Stomach (tissue), 9 donors: ENCODE data around the gene GLTP. TPM values are rescaled to one million over a fixed set of nuclear protein-coding genes. Genes with fewer than 3 reads are reported as not detected.

Experiments used
- DNase-seq, 2 donors: peaks; one replicate each; pipeline versions ENCODE4 v3.0.0 to v3.0.0-alpha.2; 2013 to 2019
- H3K27ac ChIP-seq, 5 donors: fragments of 200-600 bp in 4 of 5; sonication (generic) in 4 of 5; one replicate each; pipeline ENCODE4 v1.5.1; 2013 to 2019; ENCODE audit warnings: mild to moderate bottlenecking in 1 of 5, moderate library complexity in 1 of 5
- H3K27me3 ChIP-seq, 3 donors: fragments of 200-600 bp; sonication (generic); one replicate each; pipeline ENCODE4 v1.5.1; 2017 to 2019; ENCODE audit warnings: mixed run types in 1 of 3
- H3K36me3 ChIP-seq, 4 donors: fragments of 200-600 bp; sonication (generic); 1 replicate in 3 of 4; 2 replicates in 1 of 4; pipeline ENCODE4 v1.5.1; 2016 to 2019
- H3K4me1 ChIP-seq, 4 donors: fragments of 200-600 bp; sonication (generic); one replicate each; pipeline ENCODE4 v1.5.1; 2016 to 2019
- H3K4me3 ChIP-seq, 4 donors: fragments of 200-600 bp; sonication (generic) in 3 of 4; one replicate each; pipeline ENCODE4 v1.5.1; 2016 to 2019; ENCODE audit warnings: mild to moderate bottlenecking in 1 of 4
- H3K9me3 ChIP-seq, 4 donors: fragments of 200-600 bp; sonication (generic); one replicate each; pipeline ENCODE4 v1.5.1; 2016 to 2019
- EP300 ChIP-seq: sonication (generic); formaldehyde crosslinking; IDR thresholded peaks from one replicate; pipeline ENCODE4 v1.6.1; 2017; ENCODE audit warnings: antibody characterized with exemption
- POLR2A ChIP-seq, 4 donors: fragments of 450-650 bp; IDR thresholded peaks; one replicate each; pipeline ENCODE4 v1.6.1; 2016; ENCODE audit warnings: antibody characterized with exemption in 4 of 4, control low read depth in 2 of 4, mild to moderate bottlenecking in 1 of 4, moderate library complexity in 1 of 4
- POLR2AphosphoS5 ChIP-seq, 3 donors: sonication (generic); formaldehyde crosslinking; IDR thresholded peaks; one replicate each; pipeline ENCODE4 v1.6.1; 2016; ENCODE audit warnings: antibody characterized with exemption in 3 of 3
- WGBS, 5 donors: extraction: QIAGEN DNeasy Blood & Tissue Kit in 3 of 5; methylation state at CpG; one replicate each; pipeline versions ENCODE4 v1.1.5 to v1.1.7; 2013 to 2018; 5-methylcytosine and 5-hydroxymethylcytosine counted together
- intact Hi-C: fragments of 100-400 bp; cut with DNase I; formaldehyde crosslinking; loops from one replicate; pipeline ENCODE4 v1.15.1; 2023; ENCODE audit warnings: low total_unique reads
- polyA plus RNA-seq, 3 donors: library from polyadenylated mRNA; stranded (reverse); fragments of 200-250 nt; gene quantifications; one replicate each; pipeline ENCODE4 v1.2.3, GENCODE V29; 2013
- total RNA-seq, 5 donors: library from RNA; depleted of rRNA; stranded (reverse); fragments of >200 nt; gene quantifications; one replicate each; pipeline versions ENCODE4 v1.1.0 to v1.2.3, GENCODE V29; 2014 to 2016
- TF ChIP-seq, protein P1 (sequence below), 7 experiments: fragments of 450-650 bp in 4 of 7; fragments of 200-600 bp in 3 of 7; sonication (generic) in 3 of 7; IDR thresholded peaks; one replicate each; pipeline ENCODE4 v1.5.1; 2016 to 2019; ENCODE audit warnings: antibody characterized with exemption in 7 of 7, control low read depth in 2 of 7, mild to moderate bottlenecking in 1 of 7
- donor health status: healthy with polysubstance abuse.
- donor health status: Bipolar disorder and iron deficiency.
- donor health status: healthy.

GLTP gene
- total and polyA plus RNA-seq, 8 donors, result 26.4 to 93.6 (median 50.1) TPM

DNA sequence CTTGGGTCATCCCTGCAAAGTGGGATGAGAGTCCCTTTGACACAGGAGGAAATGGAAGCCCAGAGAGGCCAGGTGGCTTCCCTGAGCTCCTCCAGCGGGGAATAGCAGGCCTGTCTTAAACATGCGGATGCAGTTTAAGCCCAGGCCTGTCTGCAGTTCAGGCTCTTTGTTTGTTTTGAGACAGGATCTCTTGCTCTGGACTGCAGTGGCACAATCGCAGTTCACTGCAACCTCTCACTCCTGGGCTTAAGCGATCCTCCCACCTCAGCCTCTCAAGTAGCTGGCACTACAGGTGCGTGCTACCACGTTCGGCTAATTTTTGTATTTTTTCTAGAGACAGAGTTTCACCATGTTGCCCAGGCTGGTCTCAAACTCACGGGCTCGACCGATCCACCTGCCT lies 50.7 kb downstream of the GLTP start:
- TF ChIP-seq POLR2AphosphoS5 (IDR thresholded peaks at IDR 0.05) (no peak), POLR2A (IDR thresholded peaks at IDR 0.05) (no peak), EP300 (no peak)
- TF ChIP-seq, protein P1, sequence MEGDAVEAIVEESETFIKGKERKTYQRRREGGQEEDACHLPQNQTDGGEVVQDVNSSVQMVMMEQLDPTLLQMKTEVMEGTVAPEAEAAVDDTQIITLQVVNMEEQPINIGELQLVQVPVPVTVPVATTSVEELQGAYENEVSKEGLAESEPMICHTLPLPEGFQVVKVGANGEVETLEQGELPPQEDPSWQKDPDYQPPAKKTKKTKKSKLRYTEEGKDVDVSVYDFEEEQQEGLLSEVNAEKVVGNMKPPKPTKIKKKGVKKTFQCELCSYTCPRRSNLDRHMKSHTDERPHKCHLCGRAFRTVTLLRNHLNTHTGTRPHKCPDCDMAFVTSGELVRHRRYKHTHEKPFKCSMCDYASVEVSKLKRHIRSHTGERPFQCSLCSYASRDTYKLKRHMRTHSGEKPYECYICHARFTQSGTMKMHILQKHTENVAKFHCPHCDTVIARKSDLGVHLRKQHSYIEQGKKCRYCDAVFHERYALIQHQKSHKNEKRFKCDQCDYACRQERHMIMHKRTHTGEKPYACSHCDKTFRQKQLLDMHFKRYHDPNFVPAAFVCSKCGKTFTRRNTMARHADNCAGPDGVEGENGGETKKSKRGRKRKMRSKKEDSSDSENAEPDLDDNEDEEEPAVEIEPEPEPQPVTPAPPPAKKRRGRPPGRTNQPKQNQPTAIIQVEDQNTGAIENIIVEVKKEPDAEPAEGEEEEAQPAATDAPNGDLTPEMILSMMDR (IDR thresholded peaks at IDR 0.05), result no peak
- Histone ChIP-seq H3K4me1 (peaks cover 6 to 19% (median 13%) of the 10 kb centered on the region in 4 donors), H3K9me3 (no peaks in the 10 kb centered on the region), H3K27me3 (peaks cover 0 to 53% (median 13%) of the 10 kb centered on the region in 3 donors), H3K36me3 (no peaks in the 10 kb centered on the region), H3K27ac (no peak overlapping the region), H3K4me3 (no peak overlapping the region)
- no peak for DNase-seq
- WGBS, 5 donors, result 74 to 90% (median 86%) methylated on average over 9 to 10 of the region's 10 CpGs
- intact Hi-C loops, result no loop called here

DNA sequence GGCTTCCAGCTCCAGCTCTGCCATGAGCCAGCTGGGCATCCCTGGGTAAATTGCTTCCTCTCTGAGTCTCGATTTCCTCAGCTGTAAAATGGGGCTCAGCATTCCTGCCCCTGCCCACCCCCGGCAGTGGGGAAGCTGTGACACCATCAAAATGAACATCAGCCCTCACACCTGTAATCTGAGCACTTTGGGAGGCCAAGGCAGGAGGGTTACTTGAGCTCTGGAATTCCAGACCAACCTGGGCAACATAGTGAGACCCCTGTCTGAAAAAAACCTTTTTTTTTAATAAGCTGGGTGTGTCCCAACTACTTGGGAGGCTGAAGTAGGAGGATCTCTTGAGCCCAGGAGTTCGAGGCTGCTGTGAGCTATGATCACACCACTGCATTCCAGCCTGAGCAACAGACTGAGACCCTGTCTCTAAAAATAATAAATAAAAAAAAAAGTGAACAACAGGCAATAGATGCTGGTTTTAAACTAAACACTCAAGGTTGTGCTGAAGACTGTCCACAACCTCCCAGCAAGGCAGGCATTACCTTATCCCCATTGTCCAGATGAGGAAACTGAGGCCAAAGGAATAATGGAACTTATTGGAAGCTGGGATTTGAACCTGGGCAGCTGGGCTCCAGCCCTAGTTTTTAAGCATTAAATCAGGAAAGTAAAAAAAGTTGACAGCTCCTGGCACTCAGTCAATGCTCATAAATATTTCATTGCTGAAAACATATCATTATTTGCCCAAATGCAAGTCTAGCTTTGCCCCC lies 51.4 kb downstream of the GLTP start:
- TF ChIP-seq POLR2AphosphoS5 (IDR thresholded peaks at IDR 0.05) (no peak), POLR2A (IDR thresholded peaks at IDR 0.05) (no peak), EP300 (no peak)
- TF ChIP-seq, protein P1 (IDR thresholded peaks at IDR 0.05), result no peak
- H3K4me3 ChIP-seq, result no peak overlapping the region
- peaks cover 0 to 48% (median 13%) of the 10 kb centered on the region in 3 donors for H3K27me3 ChIP-seq
- H3K36me3 ChIP-seq, result no peaks in the 10 kb centered on the region
- H3K9me3 ChIP-seq, result no peaks in the 10 kb centered on the region
- intact Hi-C loops, result no loop called here
- peak overlapping the region in 2 of 5 donors; percentile 59 to 76 for H3K27ac ChIP-seq
- peaks cover 6 to 20% (median 13%) of the 10 kb centered on the region in 4 donors for H3K4me1 ChIP-seq
- WGBS, 5 donors, result 69 to 92% (median 83%) methylated on average over 2 to 3 of the region's 3 CpGs
- DNase-seq, result no peak

DNA sequence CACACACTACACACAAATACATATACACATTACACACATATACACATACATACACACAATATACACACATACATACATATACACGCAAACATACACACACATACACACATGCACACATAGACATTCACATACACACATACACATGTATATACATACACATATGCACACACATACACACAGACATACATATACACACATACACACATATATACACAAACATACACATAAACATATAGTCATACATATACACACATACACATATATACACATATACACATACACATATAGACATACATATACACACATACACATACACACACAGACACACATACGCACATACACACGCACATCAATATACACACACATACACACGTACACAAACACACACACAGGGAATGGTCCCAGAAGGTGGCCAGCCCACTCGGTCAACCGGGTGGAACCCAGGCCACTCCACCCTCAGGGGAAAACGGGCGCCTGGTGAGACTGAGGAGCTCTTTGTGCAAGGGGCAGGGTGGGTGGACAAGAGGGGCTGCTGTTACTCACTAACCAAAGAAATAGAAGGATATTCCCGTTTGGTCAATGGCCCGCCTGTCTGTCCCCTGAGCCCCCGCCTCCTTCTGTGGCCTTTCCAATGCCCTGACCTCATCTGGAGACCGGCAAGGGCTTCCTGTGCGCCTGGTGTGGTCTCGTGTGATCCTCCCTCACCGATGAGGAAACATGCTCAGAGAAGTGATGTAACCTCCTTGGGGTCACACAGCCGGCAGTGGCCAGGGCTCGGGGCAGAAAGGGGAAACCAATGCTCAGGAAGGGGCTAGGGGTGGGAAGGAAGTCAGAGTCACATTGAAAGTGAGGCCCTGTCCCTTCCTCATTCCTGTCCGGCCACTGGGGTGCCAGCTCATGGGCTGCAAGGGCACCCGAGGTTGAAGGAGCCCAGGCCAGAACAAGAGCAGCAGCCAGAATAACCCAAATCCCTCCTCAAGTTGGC lies 52.5 kb downstream of the GLTP start:
- H3K4me3 ChIP-seq, result no peak overlapping the region
- H3K9me3 ChIP-seq, result no peaks in the 10 kb centered on the region
- H3K36me3 ChIP-seq, result no peaks in the 10 kb centered on the region
- WGBS, 5 donors, result 58 to 79% (median 72%) methylated on average over 17 to 19 of the region's 19 CpGs
- intact Hi-C loops, result no loop called here
- TF ChIP-seq POLR2A (IDR thresholded peaks at IDR 0.05) (peak in 1 of 4 donors; percentile 24), POLR2AphosphoS5 (IDR thresholded peaks at IDR 0.05) (no peak)
- peaks cover 0 to 38% (median 8%) of the 10 kb centered on the region in 3 donors for H3K27me3 ChIP-seq
- peak overlapping the region in 2 of 5 donors; percentile 59 to 76 for H3K27ac ChIP-seq
- DNase-seq, result peak; percentile 38 to 49
- peaks cover under 1 to 22% (median 12%) of the 10 kb centered on the region in 4 donors for H3K4me1 ChIP-seq

DNA sequence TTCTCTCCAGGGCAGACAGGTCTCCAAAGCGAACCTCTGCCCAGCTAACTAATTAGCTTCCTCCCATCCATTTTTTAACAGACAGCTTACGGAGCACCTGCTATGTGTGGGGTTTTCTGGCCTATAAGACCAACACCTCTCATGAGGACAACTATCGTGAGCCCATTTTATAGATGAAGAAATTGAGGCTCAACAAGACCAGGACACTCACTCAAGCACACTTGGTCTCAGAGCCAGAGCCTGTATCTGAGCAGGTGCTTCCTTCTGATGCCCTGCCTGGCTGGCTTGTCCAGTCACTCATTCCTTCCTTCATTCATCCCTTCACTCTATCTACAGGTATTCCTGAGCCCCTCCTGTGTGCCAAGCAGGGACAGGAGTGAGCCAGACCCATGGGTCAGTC lies 53.3 kb downstream of the GLTP start:
- no peak overlapping the region for H3K27ac ChIP-seq
- TF ChIP-seq POLR2A (IDR thresholded peaks at IDR 0.05) (no peak), POLR2AphosphoS5 (IDR thresholded peaks at IDR 0.05) (no peak), EP300 (no peak)
- TF ChIP-seq, protein P1 (IDR thresholded peaks at IDR 0.05), result no peak
- WGBS, 5 donors, result 88 to 97% (median 89%) methylated on average over 3 of the region's 3 CpGs
- peaks cover 0 to 19% (median 11%) of the 10 kb centered on the region in 4 donors for H3K4me1 ChIP-seq
- peaks cover 0 to 36% (median 2%) of the 10 kb centered on the region in 3 donors for H3K27me3 ChIP-seq
- H3K36me3 ChIP-seq, result no peaks in the 10 kb centered on the region
- DNase-seq, result no peak
- no peaks in the 10 kb centered on the region for H3K9me3 ChIP-seq
- no peak overlapping the region for H3K4me3 ChIP-seq
- intact Hi-C loops, result no loop called here
